NCI-H2107 treated with DMSO at 0.1 percent for 48 hours (cell line): Measurements from ENCODE around the gene BTD.
"Not testable (repeated sequence)": the region's sequence is repeated elsewhere in the genome, so short reads cannot be mapped to it uniquely, and the experiment has no call there.

ENCODE experiments used
- DNase-seq: peaks from one replicate; lab custom pipeline; 2025; ENCODE audit not compliant: unreplicated experiment; lab: John Stamatoyannopoulos, UW

The BTD gene

DNA sequence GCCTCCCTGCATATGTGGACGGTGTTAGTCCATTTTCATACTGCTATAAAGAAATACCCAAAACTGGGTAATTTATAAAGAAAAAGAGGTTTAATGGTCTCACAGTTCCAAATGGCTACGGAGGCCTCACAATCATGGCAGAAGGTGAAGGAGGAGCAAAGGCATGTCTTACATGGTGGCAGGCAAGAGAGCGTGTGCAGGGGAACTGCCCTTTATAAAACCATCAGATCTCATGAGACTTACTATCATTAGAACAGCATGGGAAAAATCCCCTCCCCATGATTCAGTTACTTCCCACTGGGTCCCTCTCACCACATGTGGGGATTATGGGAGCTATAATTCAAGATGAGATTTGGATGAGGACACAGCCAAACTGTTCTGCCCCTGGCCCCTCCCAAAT lies 1.3 kb downstream of the BTD start:
- DNase-seq = not testable (repeated sequence)

DNA sequence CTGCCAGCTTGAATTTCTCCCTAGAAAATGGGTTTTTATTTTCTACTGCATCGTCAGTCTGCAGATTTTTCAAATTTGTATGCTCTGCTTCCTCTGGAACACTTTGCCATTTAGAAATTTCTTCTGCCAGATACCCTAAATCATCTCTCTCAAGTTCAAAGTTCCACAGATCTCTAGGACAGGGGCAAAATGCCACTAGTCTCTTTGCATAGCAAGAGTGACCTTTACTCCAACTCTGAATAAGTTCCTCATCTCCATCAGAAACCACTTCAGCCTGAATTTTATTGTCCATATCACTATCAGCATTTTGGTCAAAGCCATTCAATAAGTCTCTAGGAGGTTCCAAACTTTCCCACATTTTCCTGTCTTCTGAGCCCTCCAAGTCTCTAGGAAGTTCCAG lies 3.0 kb downstream of the BTD start:
- not testable (repeated sequence) for DNase-seq

DNA sequence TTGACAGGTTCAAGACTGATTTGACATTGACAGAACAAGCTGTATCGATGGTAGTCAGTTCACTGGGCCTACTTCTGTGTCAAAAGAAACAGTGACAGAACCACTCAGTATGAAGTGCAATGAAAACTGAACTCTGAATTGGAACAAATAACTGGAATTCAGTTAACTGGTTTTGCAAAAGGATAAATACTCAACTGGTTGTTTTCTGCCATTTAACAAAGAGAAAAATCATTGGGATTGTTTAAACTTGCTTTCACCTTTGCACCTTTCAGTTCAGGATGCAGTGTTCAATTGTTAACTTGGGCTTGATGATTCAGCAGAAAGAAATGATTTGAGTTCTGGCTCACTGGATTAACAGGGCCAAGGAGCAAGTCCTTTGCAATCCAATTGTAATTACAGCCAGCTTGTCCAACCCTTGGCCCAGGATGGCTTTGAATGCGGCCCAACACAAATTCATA lies 4.9 kb downstream of the BTD start:
- no peak for DNase-seq

DNA sequence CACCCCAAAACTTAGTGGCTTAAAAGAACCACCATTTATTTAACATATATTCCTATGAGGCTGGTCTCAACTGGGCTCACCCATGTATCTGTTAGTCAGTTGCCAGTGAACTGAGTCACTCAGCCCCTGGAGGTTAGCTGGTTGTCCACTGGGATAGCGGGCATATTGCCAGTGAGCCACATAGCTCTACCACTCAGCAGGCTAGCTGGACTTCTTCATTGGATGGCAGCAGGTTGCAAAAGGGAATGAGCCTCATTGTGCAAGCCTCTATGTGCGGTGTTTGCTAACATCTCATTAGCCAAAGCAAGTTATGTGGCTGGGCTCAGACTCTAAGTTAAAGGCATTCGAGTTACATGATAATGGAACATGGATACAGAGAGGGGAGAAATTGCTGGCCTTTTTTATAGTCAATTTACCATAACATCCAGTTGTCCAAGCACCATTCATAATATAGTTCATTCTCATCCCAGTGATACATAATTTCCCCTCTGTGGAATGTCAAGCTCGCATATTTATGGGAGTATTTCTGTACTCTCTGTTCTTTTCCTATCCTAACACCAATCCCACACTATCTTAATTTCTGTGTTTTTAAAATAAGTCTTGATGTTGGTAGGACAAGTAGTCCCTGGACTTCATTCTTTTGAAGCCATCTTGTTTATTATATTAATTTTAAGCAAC lies 8.7 kb downstream of the BTD start:
- no peak for DNase-seq

DNA sequence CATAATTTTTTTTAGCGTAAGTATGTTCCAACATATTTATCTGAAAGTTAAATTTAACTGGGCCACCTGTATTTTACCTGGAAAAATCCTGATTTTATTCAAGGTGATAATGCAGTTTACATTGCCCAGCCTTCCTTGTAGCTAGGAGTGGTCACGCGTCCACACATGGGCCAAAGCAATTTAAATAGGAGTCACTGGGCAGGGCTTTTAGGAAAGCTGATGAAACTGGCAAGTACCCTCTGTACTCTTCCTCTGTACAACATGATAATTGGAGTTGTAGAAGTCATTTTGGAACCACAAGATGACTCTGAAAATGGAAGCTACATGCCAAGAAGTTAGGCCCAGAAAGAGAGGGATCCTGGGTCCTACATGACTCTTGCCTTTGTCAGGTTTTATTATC lies 9.5 kb downstream of the BTD start:
- DNase-seq = no peak

DNA sequence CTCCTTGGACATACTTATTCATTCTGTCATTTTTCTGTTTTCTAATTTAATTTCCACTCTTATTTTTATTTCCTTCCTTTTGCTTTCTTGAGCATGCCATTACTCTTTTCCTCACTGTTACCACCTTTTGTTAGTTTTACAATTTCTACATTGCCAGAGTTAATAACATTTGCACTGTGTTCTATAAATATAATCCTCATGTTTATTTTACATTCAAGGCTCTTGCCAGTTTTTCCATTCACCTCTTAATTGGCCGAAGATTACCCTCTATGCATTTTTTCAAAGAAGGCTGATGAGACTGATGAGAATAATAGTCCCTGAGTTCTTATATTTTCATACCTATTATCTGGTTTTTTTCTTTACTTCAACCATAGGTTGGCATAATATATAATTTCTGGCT lies 10.5 kb downstream of the BTD start:
- no peak for DNase-seq

DNA sequence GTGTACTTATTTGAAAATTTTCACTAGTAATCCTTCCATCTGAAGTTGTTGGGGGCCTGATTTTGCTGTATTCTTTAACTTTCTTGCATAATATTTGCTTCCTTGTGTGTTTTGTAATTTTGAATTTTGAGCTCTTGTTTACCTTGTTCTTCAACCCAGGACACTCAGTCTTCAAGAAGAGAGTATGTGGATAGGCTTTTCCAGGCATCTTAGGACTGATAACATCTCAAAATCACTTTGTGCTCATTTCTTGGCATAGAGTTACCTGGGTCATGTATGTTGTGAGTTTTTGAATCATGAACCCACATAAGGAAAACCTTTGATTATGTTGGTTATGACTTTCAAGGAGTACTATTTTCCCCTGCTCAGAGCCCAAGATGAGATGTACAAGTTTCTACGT lies 13.4 kb downstream of the BTD start:
- no peak for DNase-seq

DNA sequence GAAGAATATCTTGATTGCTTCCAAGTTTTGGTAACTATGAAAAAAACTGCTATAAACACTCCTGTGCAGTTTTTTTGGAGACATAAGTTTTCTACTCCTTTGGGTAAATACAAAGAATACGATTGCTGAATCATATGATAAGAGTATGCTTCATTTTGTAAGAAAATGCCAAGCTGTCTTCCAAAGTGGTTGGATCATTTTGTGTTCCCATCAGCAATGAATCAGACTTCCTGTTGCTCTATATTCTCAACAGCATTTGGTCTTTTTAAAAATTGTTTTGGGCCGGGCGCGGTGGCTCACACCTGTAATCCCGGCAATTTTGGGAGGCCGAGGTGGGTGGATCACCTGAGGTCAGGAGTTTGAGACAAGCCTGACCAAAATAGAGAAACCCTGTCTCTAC lies 14.5 kb downstream of the BTD start:
- DNase-seq = no peak

DNA sequence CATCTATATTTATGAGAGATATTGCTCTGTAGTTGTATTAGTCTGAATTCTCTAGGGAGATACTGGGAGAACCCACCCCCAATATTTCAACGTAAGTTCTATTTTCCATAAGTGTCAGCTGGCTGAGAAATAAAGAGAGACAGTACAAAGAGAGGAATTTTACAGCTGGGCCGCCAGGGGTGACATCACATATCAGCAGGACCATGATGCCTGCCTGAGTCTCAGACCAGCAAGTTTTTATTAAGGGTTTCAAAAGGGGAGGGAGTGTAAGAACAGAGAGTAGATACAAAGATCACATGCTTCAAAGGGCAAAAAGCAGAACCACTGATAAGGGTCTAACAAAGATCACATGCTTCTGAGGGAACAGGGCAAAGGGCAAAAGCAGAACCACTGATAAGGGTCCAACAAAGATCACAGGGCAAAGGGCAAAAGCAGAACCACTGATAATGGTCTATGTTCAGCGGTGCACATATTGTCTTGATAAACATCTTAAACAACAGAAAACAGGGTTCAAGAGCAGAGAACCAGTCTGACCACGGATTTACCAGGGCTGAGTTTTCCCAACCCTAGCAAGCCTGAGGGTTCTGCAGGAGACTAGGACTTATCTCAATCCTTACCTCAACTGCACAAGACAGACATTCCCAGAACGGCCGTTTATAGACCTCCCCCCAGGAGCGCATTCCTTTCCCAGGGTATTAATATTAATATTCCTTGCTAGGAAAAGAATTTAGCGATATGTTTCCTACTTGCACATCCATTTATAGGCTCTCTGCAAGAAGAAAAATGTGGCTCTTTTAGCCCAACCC lies 18.3 kb downstream of the BTD start:
- not testable (repeated sequence) for DNase-seq

DNA sequence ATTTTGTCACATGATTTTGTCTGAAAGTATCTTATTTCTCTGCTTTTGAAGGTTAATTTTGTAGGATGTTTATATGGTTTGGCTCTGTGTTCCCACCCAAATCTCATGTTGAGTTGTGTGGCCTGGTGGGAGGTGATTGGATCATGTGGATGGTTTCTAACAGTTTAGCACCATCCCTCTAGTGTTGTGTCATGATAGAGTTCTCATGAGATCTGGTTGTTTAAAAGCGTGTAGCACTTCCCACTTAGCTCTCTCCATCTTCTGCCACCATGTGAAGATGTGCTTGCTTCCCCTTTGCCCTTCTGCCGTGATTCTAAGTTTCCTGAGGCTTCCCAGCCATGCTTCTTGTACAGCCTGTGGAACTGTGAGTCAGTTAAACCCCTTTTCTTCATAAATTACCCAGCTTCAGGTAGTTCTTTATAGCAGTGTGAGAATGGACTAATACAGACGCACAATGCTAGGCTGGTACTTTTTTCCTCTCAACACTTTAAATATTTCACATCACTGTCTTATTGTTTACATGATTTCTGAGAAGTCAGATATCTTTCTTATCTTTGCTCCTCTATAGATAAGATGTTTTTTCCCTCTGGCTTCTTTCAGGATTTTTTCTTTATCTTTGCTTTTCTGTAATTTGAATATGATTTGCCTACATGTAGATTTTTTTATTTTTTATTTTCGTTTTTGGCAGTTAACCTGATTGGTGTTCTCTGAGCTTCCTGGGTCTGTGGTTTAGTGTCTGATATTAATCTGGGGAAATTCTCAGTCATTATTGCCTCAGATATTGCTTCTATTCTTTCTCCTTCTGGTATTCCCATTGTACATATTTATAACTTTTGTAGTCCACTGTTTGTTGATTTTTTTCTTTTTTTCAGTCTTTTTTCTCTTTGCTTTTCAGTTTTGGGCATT lies 22.2 kb downstream of the BTD start:
- DNase-seq = no peak

DNA sequence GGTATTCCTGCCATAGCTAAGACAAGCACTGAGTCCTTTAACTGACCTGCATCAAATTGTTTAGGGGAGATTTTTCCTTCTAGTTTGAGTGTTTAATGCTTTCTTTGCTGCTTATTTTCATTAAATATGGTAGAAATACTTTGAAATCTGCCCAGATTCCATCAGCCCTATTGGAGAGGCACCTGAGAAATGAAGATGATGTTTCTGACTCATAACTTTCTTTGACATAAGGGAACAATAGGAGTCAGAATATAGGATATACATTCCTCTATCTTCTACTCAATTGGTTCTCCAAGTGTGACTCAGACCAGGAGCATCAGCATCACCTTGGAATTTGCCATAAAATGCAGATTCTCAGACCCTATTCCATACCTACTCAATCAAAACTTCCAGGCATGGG lies 27.4 kb downstream of the BTD start:
- DNase-seq = no peak

DNA sequence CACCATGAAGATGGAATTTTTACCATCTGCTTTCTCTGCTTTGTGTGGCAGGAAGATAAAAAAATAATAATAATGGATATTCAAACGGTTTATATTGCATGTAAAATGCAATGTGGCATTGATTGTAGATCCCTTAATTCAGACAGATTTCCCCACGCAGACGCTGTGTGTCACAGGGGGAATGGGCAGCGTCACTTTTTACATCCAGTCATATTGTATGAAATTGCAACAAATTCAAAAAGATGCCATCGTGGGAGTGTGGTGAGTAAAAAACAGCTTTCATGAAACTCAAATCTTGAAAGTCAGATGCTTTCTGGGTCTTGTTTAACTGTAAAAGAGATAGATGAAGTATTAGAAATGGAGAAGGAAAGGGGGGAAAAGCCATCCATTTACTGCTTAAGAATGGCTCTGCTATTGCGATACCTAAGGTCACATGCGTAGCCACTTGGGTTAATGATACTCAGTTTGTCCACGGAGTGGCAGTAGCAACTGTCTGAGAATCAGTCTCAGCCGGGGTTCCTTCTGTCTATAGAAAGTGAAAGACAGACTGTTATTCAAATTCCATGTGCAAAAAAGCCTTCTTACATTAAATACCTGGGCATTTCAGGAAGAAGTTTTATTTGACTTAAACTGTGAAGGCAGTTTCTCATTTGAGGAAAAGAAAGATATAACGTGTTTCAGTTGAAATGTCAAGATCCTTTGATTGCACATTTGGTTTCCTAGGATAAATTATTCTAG lies 28.5 kb downstream of the BTD start:
- DNase-seq = peak; percentile 39

DNA sequence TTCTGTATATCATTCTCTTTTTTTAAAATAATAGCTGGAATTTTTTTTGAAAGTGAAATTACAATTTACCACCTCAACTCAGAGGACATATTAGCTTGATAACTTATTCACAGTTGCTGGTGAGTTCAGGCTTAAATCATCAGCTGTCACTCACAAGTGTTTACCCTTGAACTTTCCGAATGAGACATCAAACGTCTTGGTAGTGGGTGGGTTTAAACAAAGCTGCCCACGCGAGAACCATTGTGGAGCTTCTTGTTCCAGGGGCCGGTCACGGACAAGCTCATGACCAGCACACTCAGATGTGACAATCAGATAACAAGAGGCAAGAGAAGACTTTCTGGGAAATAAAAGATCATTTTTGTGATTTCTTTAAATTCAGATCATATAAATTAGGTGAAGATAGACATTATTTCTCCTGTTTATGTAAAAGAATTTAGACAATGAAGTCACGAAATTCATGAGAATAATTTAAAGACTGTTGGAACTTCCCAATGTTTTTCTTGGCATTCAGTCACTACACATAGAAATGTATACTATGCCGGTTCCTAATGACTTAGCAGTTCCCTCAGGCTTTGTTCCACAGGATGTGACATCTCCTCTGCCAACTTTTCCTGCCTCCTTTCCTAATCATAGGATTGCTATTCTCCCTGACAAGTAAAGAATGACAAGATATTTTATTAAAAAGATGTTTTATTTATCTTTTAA lies 29.3 kb downstream of the BTD start:
- no peak for DNase-seq

DNA sequence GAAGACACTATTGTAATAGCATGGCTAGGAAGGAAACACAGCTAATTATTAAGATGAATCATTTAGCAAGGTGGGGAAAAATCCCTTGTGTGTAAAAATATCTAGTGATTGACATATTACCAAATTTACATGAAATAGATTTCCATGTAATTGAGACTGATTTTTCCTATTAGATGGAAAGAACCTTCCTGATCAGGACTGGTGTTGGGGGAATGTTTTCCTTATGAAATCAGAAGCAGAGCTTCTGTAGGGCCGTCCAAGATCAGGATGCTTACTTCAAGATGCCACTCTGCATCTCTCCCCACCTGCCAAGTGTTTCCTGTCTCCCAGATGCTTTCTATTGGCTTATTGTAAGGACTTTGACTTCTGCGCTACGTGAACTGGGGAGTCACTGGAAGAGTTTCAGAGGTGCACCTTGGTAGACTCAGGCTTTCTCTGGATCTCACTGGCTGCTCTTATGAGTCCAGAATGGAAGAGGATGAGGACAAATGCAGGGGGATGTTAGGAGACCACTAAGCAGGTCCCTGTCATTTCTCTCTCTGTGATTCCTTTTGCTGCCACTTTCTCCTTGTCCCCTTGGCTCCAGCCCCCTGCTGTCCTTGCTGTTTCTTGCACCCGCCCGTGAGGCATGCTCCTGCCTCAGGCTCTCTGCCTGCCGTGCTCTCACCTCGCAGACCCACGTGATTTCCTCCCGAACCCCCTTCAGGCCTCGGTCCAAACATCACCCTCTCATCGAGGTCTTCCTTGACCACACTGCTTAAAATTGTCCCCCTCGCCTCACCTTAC lies 30.1 kb downstream of the BTD start:
- no peak for DNase-seq

DNA sequence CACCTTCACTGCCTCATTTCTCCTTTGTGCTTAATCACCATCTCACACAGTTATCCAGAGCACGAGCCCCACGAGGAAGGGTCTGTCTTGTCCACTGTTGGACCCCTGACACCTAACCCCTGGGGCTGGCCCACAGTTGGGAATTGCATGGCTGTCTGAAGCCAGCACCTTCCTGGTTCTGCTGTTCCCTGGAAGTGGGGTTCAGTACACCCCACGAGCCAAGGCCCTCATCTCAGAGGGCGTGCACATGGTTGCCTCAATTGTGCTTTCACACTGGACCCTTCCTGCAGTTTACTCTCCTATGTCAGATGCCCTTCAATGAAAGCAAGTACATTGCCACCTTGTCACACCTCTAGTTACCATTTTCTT lies 30.7 kb downstream of the BTD start:
- DNase-seq = no peak

DNA sequence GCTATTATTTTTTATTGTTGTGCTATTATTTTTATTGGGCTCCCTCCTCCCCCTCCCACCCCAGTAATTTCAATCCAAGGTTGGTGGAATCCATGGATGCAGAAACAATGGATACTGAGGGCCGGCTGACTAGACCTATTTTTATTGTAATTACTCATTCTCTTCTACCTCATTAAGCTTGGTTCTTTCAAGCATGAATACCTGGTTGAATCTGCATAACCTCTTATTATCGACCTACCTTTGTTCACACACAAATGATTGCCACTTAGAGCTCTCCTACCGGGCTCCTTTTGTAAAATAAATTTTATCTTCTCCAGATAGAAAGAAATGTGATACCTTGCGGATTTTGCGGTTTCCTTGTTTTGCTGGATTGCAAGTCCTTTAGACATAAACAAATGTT lies 31.6 kb downstream of the BTD start:
- peak; percentile 72 for DNase-seq

DNA sequence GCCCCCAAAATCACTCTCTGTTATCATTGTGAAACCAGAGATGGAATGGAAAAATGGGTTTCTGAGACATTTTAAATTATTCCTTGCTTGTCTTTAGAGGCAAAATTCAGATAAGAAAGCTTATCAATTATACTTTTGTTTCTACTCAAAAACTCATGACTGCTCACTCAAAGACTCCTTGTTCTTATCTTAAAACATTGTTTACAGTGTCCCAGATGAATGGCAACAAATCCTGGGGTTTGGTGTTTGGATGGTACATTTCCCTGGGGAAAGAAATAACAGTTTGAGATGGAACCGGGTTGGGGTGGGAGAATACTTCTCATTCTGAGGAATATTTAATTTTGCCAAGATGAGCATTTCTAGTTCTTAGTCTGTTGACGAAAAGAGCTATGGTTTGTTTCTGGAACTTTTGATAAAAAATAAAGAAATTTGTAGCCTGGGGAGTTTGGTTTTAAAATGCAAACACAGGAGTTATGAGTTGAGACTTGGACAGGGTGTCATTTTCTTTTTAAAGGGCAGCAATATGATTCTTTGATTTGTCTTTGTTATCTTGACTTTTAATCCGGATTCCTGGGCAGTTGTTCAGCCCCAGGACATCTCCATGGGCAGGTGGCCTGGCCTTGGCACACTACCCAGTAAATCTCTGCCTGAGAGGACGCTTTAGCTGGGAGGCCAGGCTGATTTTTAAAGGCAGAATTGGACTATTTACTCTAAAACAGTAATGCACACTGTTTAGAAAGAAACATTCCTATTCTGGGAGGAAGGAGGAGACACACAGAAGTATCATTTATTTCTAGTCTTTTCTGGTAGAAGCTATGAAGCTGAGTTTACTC lies 32.4 kb downstream of the BTD start:
- DNase-seq = no peak

DNA sequence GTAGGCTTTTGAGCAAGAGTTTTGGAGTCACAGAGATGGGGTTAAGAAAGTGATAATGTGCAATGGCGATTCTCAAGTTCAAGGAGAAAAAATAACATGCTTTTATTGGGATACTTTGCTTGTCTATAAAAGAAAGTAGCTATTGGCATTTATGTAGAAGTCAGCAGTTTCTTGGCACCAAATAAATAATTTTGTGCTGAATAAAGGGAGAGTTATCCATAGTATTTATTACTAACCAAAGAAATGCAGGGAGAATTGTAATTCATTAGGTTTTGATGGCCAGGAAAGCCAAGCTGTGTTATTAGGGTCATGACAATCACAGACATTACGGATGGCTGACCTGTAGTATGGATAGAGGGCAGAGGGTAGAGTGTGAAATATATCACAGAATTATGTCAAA lies 33.1 kb downstream of the BTD start:
- DNase-seq = no peak
